ENCODE measurements around the gene ANXA11. TPM values are rescaled to one million over a fixed set of nuclear protein-coding genes. Genes with fewer than 3 reads are reported as not detected.

Gene ANXA11
- total RNA-seq, 2 donors from 2014 or later = 68.2 to 71.9 TPM

- Histone ChIP-seq H3K27me3 (no peaks in the 10 kb centered on the region), H3K4me1 (peaks cover 85% of the 10 kb centered on the region), H3K4me3 (no peak overlapping the region), H3K36me3 (replicated peaks in 1 of 2; ENCODE audit: insufficient read depth in 1 of 2, low read depth in 2 of 2) (no peaks in the 10 kb centered on the region), H3K27ac (peak overlapping the region; percentile 99 to 100 (median 100)), H3K9me3 (no peaks in the 10 kb centered on the region)
- DNase-seq (no peak), ATAC-seq (no peak)
- WGBS, 2 donors = 52% methylated on average over 11 of the region's 11 CpGs
- TF ChIP-seq CTCF (IDR thresholded peaks at IDR 0.05) = no peak
- no peak for TF ChIP-seq POLR2A (IDR thresholded peaks at IDR 0.05)
- intact Hi-C loops (cut with DNase I) = no loop called here
Measured at GRCh38 chr10:80194373-80195045, 10.8 kb downstream of the ANXA11 start.

- ATAC-seq (no peak), DNase-seq (no peak)
- Histone ChIP-seq H3K27ac (peak overlapping the region in 3 of 4 donors; percentile 79 to 100 (median 100)), H3K9me3 (no peaks in the 10 kb centered on the region), H3K4me1 (peaks cover 83% of the 10 kb centered on the region), H3K36me3 (replicated peaks in 1 of 2; ENCODE audit: insufficient read depth in 1 of 2, low read depth in 2 of 2) (no peaks in the 10 kb centered on the region), H3K4me3 (no peak overlapping the region), H3K27me3 (no peaks in the 10 kb centered on the region)
- intact Hi-C loops (cut with DNase I) = no loop called here
- no peak for TF ChIP-seq CTCF (IDR thresholded peaks at IDR 0.05)
Measured at GRCh38 chr10:80192553-80192952, 12.8 kb downstream of the ANXA11 start.

- TF ChIP-seq POLR2A (IDR thresholded peaks at IDR 0.05) (peak in 2 of 3 donors; percentile 38 to 47), CTCF (IDR thresholded peaks at IDR 0.05) (no peak)
- Histone ChIP-seq H3K27ac (peak overlapping the region; percentile 79 to 100 (median 90)), H3K4me1 (peaks cover 83% of the 10 kb centered on the region), H3K36me3 (replicated peaks in 1 of 2; ENCODE audit: insufficient read depth in 1 of 2, low read depth in 2 of 2) (no peaks in the 10 kb centered on the region), H3K27me3 (no peaks in the 10 kb centered on the region), H3K9me3 (no peaks in the 10 kb centered on the region), H3K4me3 (no peak overlapping the region)
- ATAC-seq (peak; percentile 79), DNase-seq (peak; percentile 89 to 96 (median 92))
- 51 to 65% methylated on average over 8 to 16 of the region's 16 CpGs for WGBS, 2 donors
- intact Hi-C loops (cut with DNase I) = no loop called here
Measured at GRCh38 chr10:80191589-80192270, 13.6 kb downstream of the ANXA11 start.

GRCh38 chr10:80188713-80189112, 16.6 kb downstream of the ANXA11 start:
- H3K27me3 ChIP-seq = no peaks in the 10 kb centered on the region
- intact Hi-C loops (cut with DNase I) = no loop called here
- peak overlapping the region in 2 of 4 donors; percentile 14 to 35 for H3K27ac ChIP-seq
- WGBS, 2 donors = 83 to 88% methylated on average over 9 of the region's 9 CpGs
- DNase-seq (no peak), ATAC-seq (no peak)
- no peaks in the 10 kb centered on the region for H3K9me3 ChIP-seq
- TF ChIP-seq POLR2A (IDR thresholded peaks at IDR 0.05) = no peak
- no peak for TF ChIP-seq CTCF (IDR thresholded peaks at IDR 0.05)
- no peaks in the 10 kb centered on the region for H3K36me3 ChIP-seq (replicated peaks in 1 of 2; ENCODE audit: insufficient read depth in 1 of 2, low read depth in 2 of 2)
- no peak overlapping the region for H3K4me3 ChIP-seq
- H3K4me1 ChIP-seq = peaks cover 79% of the 10 kb centered on the region
